ENCODE results near the gene XRCC6. TPM values are rescaled to one million over a fixed set of nuclear protein-coding genes. Genes with fewer than 3 reads are reported as not detected.

The XRCC6 gene
- total RNA-seq, 1 experiment from 2014 or later = 414 TPM

DNA sequence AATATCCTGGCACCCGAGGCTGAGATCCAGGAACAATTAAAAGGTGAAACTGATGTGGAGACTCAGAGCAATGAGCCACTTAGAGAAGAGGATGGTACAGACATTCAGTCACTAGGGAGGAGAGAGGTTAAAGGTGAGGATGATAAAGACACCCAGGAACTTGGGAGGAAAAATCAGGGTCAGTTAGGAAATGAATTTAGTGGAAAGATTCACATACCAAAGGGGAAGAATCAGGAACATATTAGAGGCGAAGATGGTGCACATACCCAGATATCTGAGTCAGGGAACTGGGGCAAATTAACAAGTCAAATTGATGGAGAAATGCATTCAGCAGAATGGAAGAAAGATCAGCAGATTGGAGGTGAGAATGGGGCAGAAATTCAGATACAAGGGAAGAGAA is 74.1 kb downstream of the XRCC6 start:
- Histone ChIP-seq H3K4me3 (ENCODE audit: low read depth, low read length) (no peak overlapping the region), H3K4me1 (peaks cover 12% of the 10 kb centered on the region), H3K27me3 (replicated peaks; ENCODE audit: control insufficient read depth, insufficient read depth, low read length) (no peaks in the 10 kb centered on the region), H3K36me3 (ENCODE audit: control insufficient read depth, insufficient read depth, low read length) (no peaks in the 10 kb centered on the region), H3K9me3 (no peaks in the 10 kb centered on the region)
- no peak for DNase-seq
- Mint-ChIP-seq H3K27me3 (ENCODE audit: insufficient read depth, unreplicated experiment) (no peaks in the 10 kb centered on the region), H3K36me3 (ENCODE audit: insufficient read depth, unreplicated experiment) (peaks cover 5% of the 10 kb centered on the region), H3K4me3 (ENCODE audit: unreplicated experiment) (no peak overlapping the region), H3K27ac (ENCODE audit: unreplicated experiment) (no peak overlapping the region), H3K9me3 (ENCODE audit: unreplicated experiment) (no peaks in the 10 kb centered on the region), H3K4me1 (ENCODE audit: low read depth, unreplicated experiment) (no peaks in the 10 kb centered on the region)
- TF ChIP-seq, protein P1, sequence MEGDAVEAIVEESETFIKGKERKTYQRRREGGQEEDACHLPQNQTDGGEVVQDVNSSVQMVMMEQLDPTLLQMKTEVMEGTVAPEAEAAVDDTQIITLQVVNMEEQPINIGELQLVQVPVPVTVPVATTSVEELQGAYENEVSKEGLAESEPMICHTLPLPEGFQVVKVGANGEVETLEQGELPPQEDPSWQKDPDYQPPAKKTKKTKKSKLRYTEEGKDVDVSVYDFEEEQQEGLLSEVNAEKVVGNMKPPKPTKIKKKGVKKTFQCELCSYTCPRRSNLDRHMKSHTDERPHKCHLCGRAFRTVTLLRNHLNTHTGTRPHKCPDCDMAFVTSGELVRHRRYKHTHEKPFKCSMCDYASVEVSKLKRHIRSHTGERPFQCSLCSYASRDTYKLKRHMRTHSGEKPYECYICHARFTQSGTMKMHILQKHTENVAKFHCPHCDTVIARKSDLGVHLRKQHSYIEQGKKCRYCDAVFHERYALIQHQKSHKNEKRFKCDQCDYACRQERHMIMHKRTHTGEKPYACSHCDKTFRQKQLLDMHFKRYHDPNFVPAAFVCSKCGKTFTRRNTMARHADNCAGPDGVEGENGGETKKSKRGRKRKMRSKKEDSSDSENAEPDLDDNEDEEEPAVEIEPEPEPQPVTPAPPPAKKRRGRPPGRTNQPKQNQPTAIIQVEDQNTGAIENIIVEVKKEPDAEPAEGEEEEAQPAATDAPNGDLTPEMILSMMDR (IDR thresholded peaks at IDR 0.05; ENCODE audit: insufficient read depth in 1 of 2, low read depth in 1 of 2, low read length in 1 of 2, severe bottlenecking in 1 of 2, unreplicated experiment in 1 of 2) = no peak
- BruUV-seq (replicated peaks) = TSS peak; percentile 18
- CTCF ChIA-PET = no interaction called here
- intact Hi-C loops (cut with micrococcal nuclease; ENCODE audit: unreplicated experiment) = no loop called here
- POLR2A ChIA-PET = no interaction called here

DNA sequence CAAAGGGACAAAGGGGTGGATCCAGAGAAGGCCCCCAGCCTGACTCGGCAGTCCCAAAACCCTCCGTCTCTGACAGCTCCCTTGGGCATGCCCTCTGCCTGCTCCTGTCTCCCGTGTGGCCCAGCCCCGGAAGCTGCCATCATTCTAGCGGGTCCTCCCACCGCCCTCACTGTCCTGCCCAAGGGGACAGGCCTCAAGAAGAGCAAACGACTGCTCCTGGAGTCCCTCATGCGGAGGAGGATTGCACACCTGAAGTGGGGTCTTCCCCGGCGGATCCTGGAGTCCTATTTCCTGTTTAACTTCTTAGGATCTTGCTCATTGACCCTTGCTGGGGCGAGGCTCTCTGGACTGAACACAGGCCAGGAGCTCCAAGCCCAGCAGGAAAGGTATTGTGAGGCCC is 75.6 kb downstream of the XRCC6 start:
- no peaks in the 10 kb centered on the region for H3K9me3 Mint-ChIP-seq (ENCODE audit: unreplicated experiment)
- H3K4me3 Mint-ChIP-seq (ENCODE audit: unreplicated experiment) = peak overlapping the region; percentile 72
- H3K9me3 ChIP-seq = no peaks in the 10 kb centered on the region
- H3K27ac Mint-ChIP-seq (ENCODE audit: unreplicated experiment) = peak overlapping the region; percentile 94
- TF ChIP-seq, protein P1 (IDR thresholded peaks at IDR 0.05; ENCODE audit: insufficient read depth in 1 of 2, low read depth in 1 of 2, low read length in 1 of 2, severe bottlenecking in 1 of 2, unreplicated experiment in 1 of 2) = no peak
- no peaks in the 10 kb centered on the region for H3K27me3 Mint-ChIP-seq (ENCODE audit: insufficient read depth, unreplicated experiment)
- CTCF ChIA-PET = interaction anchor here (0.7 to 2.5 kb wide), 38 partner anchors 8 to 777 kb away, joined by 3 to 71 read pairs (median 5); partner anchors contain the start of genes CCDC134, CENPM, DESI1 and NDUFA6
- H3K4me1 Mint-ChIP-seq (ENCODE audit: low read depth, unreplicated experiment) = no peaks in the 10 kb centered on the region
- BruUV-seq (replicated peaks) = no TSS peak
- POLR2A ChIA-PET = interaction anchor here (0.6 to 1.8 kb wide), 8 partner anchors 9 to 878 kb away, joined by 3 to 27 read pairs (median 4); partner anchors contain the start of genes CCDC134, CENPM, PMM1 and SLC25A17
- no peaks in the 10 kb centered on the region for H3K36me3 ChIP-seq (ENCODE audit: control insufficient read depth, insufficient read depth, low read length)
- intact Hi-C loops (cut with micrococcal nuclease; ENCODE audit: unreplicated experiment) = loop anchor here (1.0 kb wide), 3 partner anchors 50 to 245 kb away; no protein-coding TSS in a partner anchor
- H3K4me3 ChIP-seq (ENCODE audit: low read depth, low read length) = no peak overlapping the region
- H3K4me1 ChIP-seq = peaks cover 12% of the 10 kb centered on the region
- no peaks in the 10 kb centered on the region for H3K27me3 ChIP-seq (replicated peaks; ENCODE audit: control insufficient read depth, insufficient read depth, low read length)
- DNase-seq = no peak
- no peaks in the 10 kb centered on the region for H3K36me3 Mint-ChIP-seq (ENCODE audit: insufficient read depth, unreplicated experiment)

DNA sequence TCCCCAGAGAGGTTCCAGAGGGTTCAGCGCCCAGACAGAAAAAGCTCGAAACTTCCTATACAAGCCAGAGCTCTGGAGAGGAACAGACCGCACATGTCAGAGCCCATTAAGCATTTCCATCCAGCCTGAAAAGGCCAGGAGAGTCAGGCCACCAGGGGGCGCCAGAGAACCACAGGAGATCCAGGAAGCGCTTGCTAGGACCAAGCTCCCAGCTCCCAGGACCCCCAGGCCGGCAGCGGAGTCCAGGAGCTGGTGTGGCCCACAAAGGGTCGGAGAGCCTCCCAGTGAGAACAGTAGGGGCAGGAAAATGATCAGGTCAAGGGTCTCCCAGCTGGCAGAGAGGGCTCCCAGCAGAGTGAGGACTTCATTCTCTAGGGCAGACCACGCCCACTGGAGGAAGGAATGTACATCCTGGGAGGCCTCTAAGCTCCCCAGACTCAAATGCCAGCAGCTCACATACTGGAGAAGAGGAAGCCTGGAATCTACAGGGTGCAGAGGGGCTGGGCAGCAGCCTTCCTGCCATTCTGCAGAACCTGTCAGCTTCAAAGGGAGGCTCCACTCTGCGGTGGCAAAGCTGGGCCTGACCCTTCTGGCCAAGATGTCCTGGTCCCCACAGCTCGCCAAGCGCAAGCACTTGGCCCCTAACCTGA is 76.2 kb downstream of the XRCC6 start:
- TF ChIP-seq, protein P1 (IDR thresholded peaks at IDR 0.05; ENCODE audit: insufficient read depth in 1 of 2, low read depth in 1 of 2, low read length in 1 of 2, severe bottlenecking in 1 of 2, unreplicated experiment in 1 of 2) = peak; percentile 86 to 97
- peak; percentile 88 to 93 for DNase-seq
- Histone ChIP-seq H3K36me3 (ENCODE audit: control insufficient read depth, insufficient read depth, low read length) (no peaks in the 10 kb centered on the region), H3K27me3 (replicated peaks; ENCODE audit: control insufficient read depth, insufficient read depth, low read length) (no peaks in the 10 kb centered on the region), H3K9me3 (no peaks in the 10 kb centered on the region), H3K4me3 (ENCODE audit: low read depth, low read length) (peak overlapping the region; percentile 5), H3K4me1 (peaks cover 12% of the 10 kb centered on the region)
- Mint-ChIP-seq H3K9me3 (ENCODE audit: unreplicated experiment) (no peaks in the 10 kb centered on the region), H3K36me3 (ENCODE audit: insufficient read depth, unreplicated experiment) (no peaks in the 10 kb centered on the region), H3K27ac (ENCODE audit: unreplicated experiment) (peak overlapping the region; percentile 94), H3K27me3 (ENCODE audit: insufficient read depth, unreplicated experiment) (no peaks in the 10 kb centered on the region), H3K4me1 (ENCODE audit: low read depth, unreplicated experiment) (no peaks in the 10 kb centered on the region), H3K4me3 (ENCODE audit: unreplicated experiment) (peak overlapping the region; percentile 72)
- CTCF ChIA-PET = interaction anchor here (0.6 to 2.5 kb wide), 58 partner anchors 8 to 1014 kb away, joined by 3 to 71 read pairs (median 4); partner anchors contain the start of genes CCDC134, CENPM, DESI1 and NDUFA6
- intact Hi-C loops (cut with micrococcal nuclease; ENCODE audit: unreplicated experiment) = loop anchor here (1.0 kb wide), 3 partner anchors 49 to 244 kb away; no protein-coding TSS in a partner anchor
- BruUV-seq (replicated peaks) = no TSS peak
- POLR2A ChIA-PET = interaction anchor here (0.6 to 1.8 kb wide), 10 partner anchors 8 to 878 kb away, joined by 3 to 27 read pairs (median 4); partner anchors contain the start of genes CCDC134, CENPM, PMM1 and SLC25A17
